Neuron (in vitro differentiated cells): ENCODE measurements around the gene TJP1.

Source experiments
- H2AFZ ChIP-seq: one replicate; pipeline ENCODE4 v1.6.1; 2013; ENCODE audit warnings: low read depth, mild to moderate bottlenecking, inconsistent platforms, low read length, moderate library complexity
- H3K27me3 ChIP-seq: one replicate; pipeline ENCODE4 v1.6.1; 2013; ENCODE audit warnings: low read length; ENCODE audit not compliant: insufficient read depth
- H3K36me3 ChIP-seq: one replicate; pipeline ENCODE4 v1.6.1; 2013; ENCODE audit warnings: low read length; ENCODE audit not compliant: insufficient read depth
- H3K4me1 ChIP-seq: one replicate; pipeline ENCODE4 v1.6.1; 2013; ENCODE audit warnings: low read length; ENCODE audit not compliant: insufficient read depth
- H3K4me3 ChIP-seq: 2 replicates; pipeline ENCODE4 v1.5.1; 2013; ENCODE audit warnings: mild to moderate bottlenecking, low read length, moderate library complexity
- H3K9me3 ChIP-seq: one replicate; pipeline ENCODE4 v1.6.1; 2013; ENCODE audit warnings: low read length

The TJP1 gene

DNA sequence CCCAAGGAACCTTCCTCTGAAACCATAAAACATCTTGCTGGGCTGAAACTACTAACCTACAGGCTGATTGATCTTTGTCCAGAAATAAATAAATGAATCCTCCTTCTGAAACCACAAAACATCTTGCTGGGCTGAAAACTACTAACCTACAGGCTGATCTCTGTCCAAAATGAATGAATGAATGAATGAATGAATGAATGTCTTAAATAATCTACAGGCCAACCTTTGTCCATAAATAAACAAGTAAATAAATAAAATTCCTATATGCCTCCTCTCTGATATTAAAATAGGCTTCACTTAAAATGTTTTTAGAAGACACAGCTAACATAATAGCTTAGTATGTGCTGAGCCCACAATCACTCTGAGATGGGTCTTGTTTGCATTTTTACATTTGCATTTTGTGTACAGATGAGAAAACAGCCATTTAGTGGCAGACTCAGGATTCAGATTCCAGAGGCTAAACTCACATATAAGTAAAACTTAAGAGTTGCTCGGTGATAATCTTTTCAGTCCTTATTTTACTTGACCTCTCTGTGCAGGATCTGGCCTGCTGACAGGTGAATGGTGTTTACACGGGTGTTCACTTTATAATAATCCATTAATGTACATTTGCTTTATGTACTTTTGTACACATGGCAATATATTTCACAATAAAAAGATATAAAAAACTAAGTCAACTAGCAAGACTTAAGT is 10.4 kb downstream of the TJP1 start:
- Histone ChIP-seq H3K4me1 (peaks cover 6% of the 10 kb centered on the region), H3K9me3 (no peaks in the 10 kb centered on the region)

DNA sequence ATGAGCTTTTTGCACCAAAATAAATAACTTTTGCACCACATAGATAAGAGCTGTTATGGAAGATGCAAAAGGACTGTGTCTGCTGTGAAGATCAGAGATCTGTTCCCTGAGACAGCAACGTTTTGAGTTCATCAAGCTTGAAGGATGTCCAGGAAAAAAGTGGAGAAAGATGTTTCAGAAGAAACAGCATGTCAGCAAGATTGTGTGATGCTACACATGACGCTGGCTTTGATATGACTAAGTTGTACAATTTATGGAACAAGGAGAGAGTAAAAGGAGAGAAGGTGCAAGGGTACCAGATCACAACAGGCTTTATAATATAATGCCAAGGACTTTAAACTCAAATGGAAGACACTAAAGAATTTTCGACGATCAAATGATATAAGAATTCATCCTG is 16.6 kb downstream of the TJP1 start:
- H3K9me3 ChIP-seq: no peaks in the 10 kb centered on the region
- no peaks in the 10 kb centered on the region for H3K27me3 ChIP-seq
- H3K4me1 ChIP-seq: no peaks in the 10 kb centered on the region
- no peaks in the 10 kb centered on the region for H3K36me3 ChIP-seq
- no peak overlapping the region for H2AFZ ChIP-seq
- no peak overlapping the region for H3K4me3 ChIP-seq

More for the DNA sequence above, 10.4 kb downstream of the TJP1 start:
- no peaks in the 10 kb centered on the region for H3K27me3 ChIP-seq
- H2AFZ ChIP-seq: no peak overlapping the region
- H3K4me3 ChIP-seq: no peak overlapping the region
- no peaks in the 10 kb centered on the region for H3K36me3 ChIP-seq

DNA sequence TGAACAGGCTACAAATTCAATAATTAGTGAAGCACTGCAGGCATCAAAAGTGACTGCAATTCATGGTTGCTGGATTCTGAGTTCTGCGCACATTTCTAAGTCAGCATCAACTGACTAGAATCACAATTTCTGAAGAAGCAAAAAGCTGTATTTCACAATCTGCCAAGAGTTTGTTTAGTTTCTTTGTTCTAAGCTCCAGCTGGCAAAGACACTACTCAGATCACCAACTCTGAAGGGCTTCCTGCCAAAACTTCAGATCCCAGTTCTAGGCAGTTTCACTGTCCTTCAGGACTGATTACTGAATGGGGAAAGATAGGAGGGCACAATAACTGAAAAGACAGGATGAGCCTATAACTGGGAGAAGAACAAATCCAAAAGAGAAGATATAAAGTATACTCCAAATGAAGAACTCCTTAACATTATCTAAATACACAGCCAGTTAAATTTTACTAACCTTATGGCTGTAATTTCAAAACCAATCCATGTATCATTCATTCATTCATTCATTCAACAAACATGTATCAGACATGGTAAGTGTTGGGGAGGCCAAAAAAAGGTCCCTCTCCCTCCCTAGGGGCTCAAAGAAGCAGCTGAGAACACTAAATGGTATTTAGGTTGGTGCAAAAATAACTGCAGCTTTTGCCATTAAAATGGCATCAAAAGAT is 17.1 kb downstream of the TJP1 start:
- Histone ChIP-seq H3K27me3 (no peaks in the 10 kb centered on the region), H3K4me1 (no peaks in the 10 kb centered on the region), H2AFZ (no peak overlapping the region), H3K36me3 (no peaks in the 10 kb centered on the region), H3K9me3 (no peaks in the 10 kb centered on the region), H3K4me3 (no peak overlapping the region)

DNA sequence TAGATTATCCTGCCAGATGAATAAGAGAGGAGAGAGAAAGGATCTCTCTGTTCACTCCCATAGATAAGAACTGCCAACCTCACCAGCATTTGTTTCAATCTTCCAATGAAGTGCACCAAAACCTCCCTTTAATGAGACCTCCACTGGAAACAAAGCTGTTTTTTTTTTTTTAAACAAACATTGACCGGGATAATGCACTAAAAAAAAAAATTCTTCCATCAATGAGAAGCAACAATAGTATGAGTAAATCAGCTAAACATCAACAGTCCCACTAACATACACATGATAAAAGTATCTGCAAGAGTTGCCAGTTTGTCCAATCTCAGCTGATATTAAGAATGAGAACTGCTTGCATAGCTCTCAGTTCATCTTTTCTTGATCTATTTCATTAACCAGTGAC is 19.9 kb downstream of the TJP1 start:
- H3K27me3 ChIP-seq: no peaks in the 10 kb centered on the region
- H3K4me1 ChIP-seq: no peaks in the 10 kb centered on the region
- peaks cover 8% of the 10 kb centered on the region for H3K36me3 ChIP-seq
- peaks cover 2% of the 10 kb centered on the region for H3K9me3 ChIP-seq
- H3K4me3 ChIP-seq: no peak overlapping the region
- H2AFZ ChIP-seq: no peak overlapping the region

DNA sequence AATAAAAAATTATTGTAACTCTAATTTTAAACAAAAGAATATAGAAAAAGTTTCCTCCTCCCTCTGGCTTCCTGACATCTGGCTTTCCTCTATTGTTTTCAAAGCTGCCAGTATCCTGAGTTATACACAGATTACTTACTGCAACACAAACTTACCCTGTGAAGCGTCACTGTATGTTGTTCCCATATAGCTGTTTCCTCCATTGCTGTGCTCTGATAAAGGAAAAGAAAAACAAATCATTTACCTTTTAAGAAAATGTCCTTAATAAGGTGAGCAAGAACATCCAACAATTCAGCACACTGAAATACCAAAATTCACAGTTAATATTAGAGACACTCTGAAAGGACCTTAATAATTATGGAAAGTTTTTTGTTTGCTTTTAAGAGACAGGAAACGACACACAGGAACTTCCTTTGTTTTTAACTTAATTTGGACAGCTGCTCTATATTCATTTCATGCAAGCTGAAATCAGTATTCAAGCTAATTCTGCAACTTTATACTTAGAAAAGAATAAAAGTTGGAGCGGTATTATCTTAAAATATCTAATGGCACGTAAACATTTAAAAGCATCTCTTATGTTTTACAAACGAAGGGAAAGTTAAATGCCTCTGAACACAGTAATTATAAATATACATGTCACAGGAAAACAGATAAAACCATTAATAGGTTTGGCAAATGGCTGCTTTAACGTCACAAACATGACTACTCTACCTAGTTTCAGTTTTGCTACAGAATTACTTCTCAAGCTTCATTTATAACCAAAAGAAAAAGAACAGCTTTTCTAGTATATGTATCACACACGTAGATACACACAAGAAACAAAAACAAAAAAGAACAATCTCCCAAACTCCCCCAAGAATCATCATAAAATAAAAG is 21.5 kb downstream of the TJP1 start:
- H3K9me3 ChIP-seq: peaks cover 4% of the 10 kb centered on the region
- no peak overlapping the region for H2AFZ ChIP-seq
- H3K4me3 ChIP-seq: no peak overlapping the region
- H3K4me1 ChIP-seq: no peaks in the 10 kb centered on the region
- H3K36me3 ChIP-seq: peaks cover 8% of the 10 kb centered on the region
- H3K27me3 ChIP-seq: no peaks in the 10 kb centered on the region

DNA sequence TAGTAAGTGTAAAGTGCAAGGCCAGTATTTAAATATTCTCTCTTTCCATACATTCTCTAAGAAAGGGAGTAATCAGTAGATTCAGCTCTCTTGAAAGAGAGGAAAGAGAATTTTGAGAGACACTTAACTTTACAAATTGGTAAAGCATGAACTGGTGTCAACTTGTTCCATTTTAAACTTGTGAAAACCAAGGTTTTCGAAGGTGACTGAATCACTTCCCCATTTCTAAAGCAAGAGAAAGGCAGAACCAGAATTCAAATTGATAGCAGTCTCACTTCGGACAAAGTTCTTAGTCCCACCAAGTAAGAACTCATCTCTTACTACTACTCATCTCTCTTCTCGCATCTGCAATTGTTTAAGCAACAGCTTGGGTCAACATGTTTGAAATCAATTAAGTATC is 22.4 kb downstream of the TJP1 start:
- Histone ChIP-seq H3K36me3 (peaks cover 8% of the 10 kb centered on the region), H3K27me3 (no peaks in the 10 kb centered on the region), H3K4me1 (no peaks in the 10 kb centered on the region), H3K4me3 (no peak overlapping the region), H2AFZ (no peak overlapping the region), H3K9me3 (peaks cover 7% of the 10 kb centered on the region)

DNA sequence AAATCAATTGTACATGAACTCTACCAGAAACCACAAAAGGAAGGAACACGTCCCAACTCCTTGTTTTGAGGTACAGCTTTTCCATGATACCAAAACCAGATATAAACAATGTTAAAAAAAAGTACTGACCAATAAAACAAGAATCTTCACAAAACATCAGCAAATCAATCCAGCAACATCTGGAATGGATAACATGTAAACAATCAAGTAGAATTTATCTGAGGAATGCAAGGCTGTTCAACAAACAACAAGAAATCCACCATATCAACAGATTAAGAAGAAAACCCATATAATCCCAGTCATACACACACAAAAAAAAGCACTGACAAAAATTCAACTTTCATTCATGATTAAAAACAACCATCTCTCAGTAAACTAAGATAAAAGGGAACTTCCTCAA is 26.7 kb downstream of the TJP1 start:
- Histone ChIP-seq H3K4me1 (no peaks in the 10 kb centered on the region), H3K36me3 (peaks cover 14% of the 10 kb centered on the region), H3K4me3 (no peak overlapping the region), H3K27me3 (no peaks in the 10 kb centered on the region), H3K9me3 (peaks cover 10% of the 10 kb centered on the region), H2AFZ (no peak overlapping the region)

DNA sequence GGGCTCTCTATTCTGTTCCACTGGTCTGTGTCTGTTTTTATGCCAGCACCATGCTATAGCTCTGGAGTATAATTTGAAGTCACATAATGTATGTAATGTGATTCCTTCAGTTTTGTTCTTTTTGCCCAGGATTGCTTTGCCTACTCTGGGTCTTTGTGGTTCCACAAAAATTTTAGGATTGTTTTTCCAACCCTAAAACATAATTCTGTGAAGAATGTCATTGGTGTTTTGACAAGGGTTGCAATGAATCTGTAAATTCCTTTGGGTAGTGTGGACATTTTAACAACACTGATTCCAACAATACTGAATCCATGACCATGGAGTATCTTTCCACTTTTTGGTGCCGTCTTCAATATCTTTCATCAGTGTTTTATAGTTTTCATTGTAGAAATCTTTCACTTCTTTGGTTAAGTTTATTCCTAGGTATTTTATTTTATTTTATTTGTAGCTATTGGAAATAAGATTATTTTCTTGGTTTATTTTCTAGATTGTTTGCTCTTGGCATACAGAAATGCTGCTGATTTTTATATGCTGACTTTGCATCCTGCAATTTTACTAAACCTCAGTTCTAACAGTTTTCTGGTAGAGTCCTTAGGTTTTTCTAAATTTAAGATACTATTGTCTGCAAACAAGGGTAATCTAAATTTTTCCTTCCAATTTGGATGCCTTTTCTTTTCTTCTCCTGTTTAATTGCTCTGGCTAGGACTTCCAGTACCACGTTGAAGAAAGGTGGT is 29.7 kb downstream of the TJP1 start:
- H3K36me3 ChIP-seq: peaks cover 6% of the 10 kb centered on the region
- no peak overlapping the region for H3K4me3 ChIP-seq
- peaks cover 9% of the 10 kb centered on the region for H3K9me3 ChIP-seq
- H2AFZ ChIP-seq: no peak overlapping the region
- no peaks in the 10 kb centered on the region for H3K4me1 ChIP-seq
- H3K27me3 ChIP-seq: no peaks in the 10 kb centered on the region

DNA sequence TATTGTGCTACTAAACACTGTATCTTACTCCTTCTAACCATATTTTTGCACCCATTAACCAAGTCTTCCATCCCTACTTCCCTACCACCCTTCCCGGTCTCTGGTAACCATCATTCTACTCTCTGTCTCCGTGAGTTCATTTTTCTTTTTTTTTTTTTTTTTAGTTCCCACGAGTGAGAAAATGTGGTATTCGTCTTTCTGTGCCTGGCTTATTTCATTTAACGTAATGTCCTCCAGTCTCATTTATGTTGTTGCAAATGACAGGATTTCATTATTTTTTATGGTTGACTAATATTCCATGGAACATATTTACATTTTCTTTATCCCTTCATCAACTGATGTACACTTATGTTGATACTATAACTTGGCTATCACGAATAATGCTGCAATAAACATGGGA is 31.7 kb downstream of the TJP1 start:
- peaks cover 6% of the 10 kb centered on the region for H3K36me3 ChIP-seq
- no peak overlapping the region for H3K4me3 ChIP-seq
- peaks cover 6% of the 10 kb centered on the region for H3K9me3 ChIP-seq
- H3K4me1 ChIP-seq: peaks cover 7% of the 10 kb centered on the region
- H3K27me3 ChIP-seq: no peaks in the 10 kb centered on the region
- H2AFZ ChIP-seq: no peak overlapping the region

DNA sequence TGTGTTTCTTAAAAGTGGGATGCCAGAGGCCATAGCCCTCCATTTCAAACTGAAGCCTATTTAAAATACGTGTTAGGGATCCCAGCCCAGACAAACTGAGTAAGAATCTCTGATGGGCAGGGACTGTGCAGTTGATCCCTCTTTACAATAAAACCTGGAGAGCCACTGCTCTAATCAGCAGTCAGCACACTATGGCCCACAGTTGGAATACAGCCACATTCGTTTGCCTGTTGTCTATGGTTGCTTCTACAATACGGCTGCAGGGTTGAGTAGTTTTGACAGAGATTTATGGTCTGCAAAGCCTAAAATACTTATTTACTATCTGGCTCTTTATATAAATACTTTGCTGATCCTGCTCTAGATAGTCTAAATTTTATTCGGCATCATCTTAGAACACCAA is 32.4 kb downstream of the TJP1 start:
- Histone ChIP-seq H3K9me3 (peaks cover 4% of the 10 kb centered on the region), H2AFZ (no peak overlapping the region), H3K4me1 (peaks cover 14% of the 10 kb centered on the region), H3K27me3 (no peaks in the 10 kb centered on the region), H3K4me3 (no peak overlapping the region), H3K36me3 (peaks cover 6% of the 10 kb centered on the region)

DNA sequence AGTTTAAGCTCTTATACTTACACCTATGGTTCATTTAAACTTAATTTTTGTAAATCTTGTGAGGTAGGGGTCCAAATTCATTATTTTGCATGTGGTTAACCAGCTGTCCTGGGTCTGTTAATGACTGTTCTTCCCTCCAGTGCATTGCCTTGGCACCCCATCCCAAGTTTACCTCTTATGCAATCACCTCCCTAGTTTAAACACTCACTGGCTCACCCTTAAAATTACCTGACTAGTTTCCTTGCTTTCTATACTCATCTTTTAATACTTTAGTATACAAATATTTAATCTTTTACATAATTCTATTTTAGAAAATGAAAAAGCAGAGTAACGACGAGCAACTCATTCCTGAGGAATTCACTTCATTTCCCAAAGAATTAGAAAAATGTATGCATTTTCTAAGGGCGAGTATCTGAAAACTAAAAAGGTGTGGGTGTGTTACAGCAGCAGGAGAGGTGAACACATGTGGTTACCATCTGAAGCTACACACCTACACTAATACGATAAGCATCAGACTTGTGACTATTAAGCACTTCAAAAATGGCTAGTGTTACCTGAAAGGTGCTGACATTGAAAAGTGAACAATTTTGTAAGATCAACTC is 33.7 kb downstream of the TJP1 start:
- H3K4me1 ChIP-seq: peaks cover 16% of the 10 kb centered on the region
- no peaks in the 10 kb centered on the region for H3K27me3 ChIP-seq
- H2AFZ ChIP-seq: no peak overlapping the region
- H3K9me3 ChIP-seq: no peaks in the 10 kb centered on the region
- no peak overlapping the region for H3K4me3 ChIP-seq
- H3K36me3 ChIP-seq: no peaks in the 10 kb centered on the region

DNA sequence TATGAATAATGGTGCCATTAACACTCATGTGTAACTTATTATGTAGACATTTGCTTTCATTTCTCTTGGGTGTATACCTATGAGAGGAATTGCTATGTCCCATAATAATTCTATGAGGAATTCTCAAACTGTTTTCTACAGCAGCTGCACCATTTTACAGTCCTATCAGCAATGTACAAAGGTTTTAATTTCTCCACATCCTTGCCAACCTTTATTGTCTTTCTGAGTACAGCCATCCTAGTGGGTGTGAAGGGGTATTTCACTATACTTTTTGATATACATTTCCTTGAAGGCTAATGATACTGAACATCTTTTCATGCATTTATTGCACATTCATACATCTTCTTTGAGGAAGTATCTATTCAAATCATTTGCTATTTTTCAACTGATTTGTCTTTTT is 34.5 kb downstream of the TJP1 start:
- H2AFZ ChIP-seq: no peak overlapping the region
- no peaks in the 10 kb centered on the region for H3K36me3 ChIP-seq
- H3K9me3 ChIP-seq: no peaks in the 10 kb centered on the region
- no peak overlapping the region for H3K4me3 ChIP-seq
- no peaks in the 10 kb centered on the region for H3K27me3 ChIP-seq
- H3K4me1 ChIP-seq: peaks cover 16% of the 10 kb centered on the region
